Measurements from ENCODE around the gene IL6ST.

- TF ChIP-seq POLR2A (IDR thresholded peaks at IDR 0.05; ENCODE audit: low read depth) (no peak), CTCF (IDR thresholded peaks at IDR 0.05) (no peak)
Observed at GRCh38 chr5:55986931-55987330, 7.8 kb downstream of the IL6ST start.
